K562 (cell line): ENCODE measurements around the gene HOXA10. TPM values are rescaled to one million over a fixed set of nuclear protein-coding genes. Genes with fewer than 3 reads are reported as not detected.

Experiments
- ARID3B ChIP-seq: fragments of 250-450 bp; sonication (Bioruptor Pico); IDR thresholded peaks from 2 replicates; pipeline ENCODE4 v1.4.0; 2020; ENCODE audit warnings: borderline replicate concordance
- GABPA ChIP-seq: fragments of 200-800 bp; sonication (Bioruptor generic); conservative IDR thresholded peaks from 2 replicates; pipeline ENCODE4 v1.6.1; 2016; ENCODE audit warnings: low read depth, missing genetic modification characterization, missing compliant biosample characterization
- GMEB1 ChIP-seq: fragments of 250-450 bp; sonication (Bioruptor Pico); IDR thresholded peaks from 2 replicates; pipeline ENCODE4 v1.4.0; 2020; ENCODE audit warnings: mild to moderate bottlenecking
- IRF1 ChIP-seq: sonication (generic); formaldehyde crosslinking; IDR thresholded peaks from 2 replicates; pipeline ENCODE4 v1.8.0; 2022; ENCODE audit warnings: missing genetic modification reagents, mild to moderate bottlenecking, borderline replicate concordance
- L3MBTL2 ChIP-seq: fragments of 450-650 bp; IDR thresholded peaks from 2 replicates; pipeline ENCODE4 v1.6.1; 2016; ENCODE audit warnings: mild to moderate bottlenecking, moderate library complexity
- POLR2G ChIP-seq: fragments of 200-400 bp; formaldehyde crosslinking; IDR thresholded peaks from 2 replicates; pipeline ENCODE4 v1.6.1; 2017; ENCODE audit warnings: low read depth, mild to moderate bottlenecking, antibody characterized with exemption, low read length, moderate library complexity
- RB1 ChIP-seq: fragments of 450-650 bp; IDR thresholded peaks from 2 replicates; pipeline ENCODE4 v1.6.1; 2017; ENCODE audit warnings: low read depth, mild to moderate bottlenecking
- RBM34 ChIP-seq: fragments of 200-400 bp; formaldehyde crosslinking; IDR thresholded peaks from 2 replicates; pipeline ENCODE4 v1.6.1; 2018; ENCODE audit warnings: low read length, borderline replicate concordance; ENCODE audit not compliant: insufficient read depth
- SMARCB1 ChIP-seq: IDR thresholded peaks from 2 replicates; pipeline ENCODE4 v1.6.1; 2011; ENCODE audit warnings: improper control_type of control experiment, low read depth; ENCODE audit not compliant: insufficient read length
- TEAD4 ChIP-seq, 2 experiments: sonication (generic) in 1 of 2; formaldehyde crosslinking in 1 of 2; IDR thresholded peaks; 2 replicates each; pipeline versions ENCODE4 v1.6.1 to v1.8.0; 2012 to 2022; ENCODE audit warnings: borderline replicate concordance in 1 of 2, inconsistent platforms in 1 of 2, low read length in 1 of 2, mild to moderate bottlenecking in 1 of 2, missing genetic modification reagents in 1 of 2
- VEZF1 ChIP-seq: fragments of 200-800 bp; sonication (Bioruptor generic); IDR thresholded peaks from 2 replicates; pipeline ENCODE4 v1.6.1; 2017; ENCODE audit warnings: missing genetic modification characterization, missing compliant biosample characterization
- ZC3H8 ChIP-seq: fragments of 450-650 bp; IDR thresholded peaks from 2 replicates; pipeline ENCODE4 v1.6.1; 2017
- ZNF511 ChIP-seq: sonication (generic); formaldehyde crosslinking; IDR thresholded peaks from 2 replicates; pipeline ENCODE4 v1.8.0; 2022; ENCODE audit warnings: mild to moderate bottlenecking, missing genetic modification reagents
- ZNF766 ChIP-seq: fragments of 200-800 bp; sonication (Bioruptor generic); conservative IDR thresholded peaks from 2 replicates; pipeline ENCODE4 v1.6.1; 2016; ENCODE audit warnings: missing genetic modification characterization, missing compliant biosample characterization
- ZNF77 ChIP-seq: fragments of 250-450 bp; sonication (Bioruptor Pico); IDR thresholded peaks from 2 replicates; pipeline ENCODE4 v1.5.0; 2020
- polyA plus RNA-seq, 8 experiments: library from polyadenylated mRNA; depleted of rRNA in 4 of 8; stranded (reverse) in 5 of 8; unstranded in 3 of 8; fragments of >200 nt; fragmentation: Nextera tagmentation in 2 of 8; fragmentation: Illumina TruSeq in 1 of 8; extraction: Ambion mirVana in 2 of 8; extraction: Trizol in 1 of 8; gene quantifications; 2 replicates each; pipeline versions ENCODE4 v1.2.1 to v1.2.3, GENCODE V29; 2011 to 2014; ENCODE audit warnings: inconsistent platforms in 1 of 8, missing spikeins in 1 of 8
- total RNA-seq, 7 experiments: library from RNA; depleted of rRNA in 6 of 7; stranded (reverse); fragments of >200 nt in 6 of 7; fragmentation: Illumina TruSeq in 2 of 7; extraction: Trizol in 2 of 7; gene quantifications; 2 replicates each; pipeline versions ENCODE4 v1.2.1 to v1.2.3, GENCODE V29; 2011 to 2021; ENCODE audit warnings: low replicate concordance in 1 of 7

HOXA10 gene
- total and polyA plus RNA-seq, 9 of the 15 experiments (the other 6 are each of a cell fraction or from before 2014, with no cell fraction given), result not detected

- 0 out of 2 replicates have a peak, but pooled peaks have one; percentile 35 for TF ChIP-seq L3MBTL2
- no peak for TF ChIP-seq SMARCB1
- TF ChIP-seq GMEB1 (CRISPR knock-in tag), result no peak
- TF ChIP-seq RB1, result peak; percentile 88
- TF ChIP-seq VEZF1 (CRISPR knock-in tag), result 0 out of 2 replicates have a peak, but pooled peaks have one; percentile 13
- TF ChIP-seq ZC3H8, result no peak
- TF ChIP-seq RBM34, result no peak
- TF ChIP-seq ZNF511 (CRISPR knock-in tag), result no peak
- no peak for TF ChIP-seq IRF1 (CRISPR knock-in tag)
- TF ChIP-seq GABPA, result no peak
- no peak for TF ChIP-seq ZNF77 (CRISPR knock-in tag)
- 0 out of 2 replicates have a peak, but pooled peaks have one; percentile 18 for TF ChIP-seq ARID3B (CRISPR knock-in tag)
- no peak for TF ChIP-seq POLR2G
- TF ChIP-seq TEAD4 (IDR thresholded peaks at IDR 0.05; ENCODE audit: low read length), result peak; percentile 82
- TF ChIP-seq TEAD4 (CRISPR knock-in tag; IDR thresholded peaks at IDR 0.05; ENCODE audit: borderline replicate concordance), result no peak
- 0 out of 2 replicates have a peak, but pooled peaks have one; percentile 18 for TF ChIP-seq ZNF766 (CRISPR knock-in tag)
Observed at GRCh38 chr7:27160546-27161213, 13.4 kb downstream of the HOXA10 start (continued).
